B cell (primary cell): ENCODE measurements around the gene ERI2. TPM values are rescaled to one million over a fixed set of nuclear protein-coding genes. Genes with fewer than 3 reads are reported as not detected.

ENCODE experiments used
- ATAC-seq: fragments of 200-7000 bp; cut with Tn5 transposase; one replicate; pipeline ENCODE4 v1.10.0; 2021; ENCODE audit warnings: low read depth, mild to moderate bottlenecking, moderate number of reproducible peaks, moderate library complexity
- CTCF ChIA-PET: fragments of 350-600 bp; sonication (Branson Sonifier 250); formaldehyde crosslinking; loops from one replicate; lab custom pipeline; 2021; ENCODE audit warnings: antibody characterized with exemption, inconsistent platforms; lab: Charles Lee
- POLR2A ChIA-PET: fragments of 350-600 bp; sonication (Branson Sonifier 250); formaldehyde crosslinking; loops from one replicate; lab custom pipeline; 2021; ENCODE audit warnings: antibody characterized with exemption; lab: Charles Lee
- DNase-seq: peaks from one replicate; pipeline ENCODE4 v3.0.0; 2013
- H2AFZ ChIP-seq: 2 replicates; pipeline ENCODE4 v1.6.1; 2012; ENCODE audit warnings: mild to moderate bottlenecking, low read depth, low read length; ENCODE audit not compliant: insufficient read depth, poor library complexity, severe bottlenecking
- H3K27ac ChIP-seq, 2 donors: 1 replicate in 1 of 2; 2 replicates in 1 of 2; pipeline ENCODE4 v1.5.1; 2012 to 2013; ENCODE audit warnings: low read length in 2 of 2, mild to moderate bottlenecking in 2 of 2, moderate library complexity in 1 of 2
- H3K27me3 ChIP-seq, 4 experiments: fragments of 200-600 bp in 1 of 4; sonication (generic) in 1 of 4; replicated peaks in 1 of 4; 1 replicate in 2 of 4; 2 replicates in 2 of 4; pipeline versions ENCODE4 v1.6.1 to v1.7.0; 2013 to 2016; ENCODE audit warnings: low read length in 3 of 4, mild to moderate bottlenecking in 2 of 4, mixed read lengths in 1 of 4, moderate library complexity in 1 of 4; ENCODE audit not compliant: insufficient read depth in 4 of 4, control insufficient read depth in 3 of 4; ENCODE audit errors: control extremely low read depth in 1 of 4
- H3K36me3 ChIP-seq, 2 experiments: replicated peaks in 1 of 2; 1 replicate in 1 of 2; 2 replicates in 1 of 2; pipeline versions ENCODE4 v1.6.1 to v1.7.1; 2013; ENCODE audit warnings: low read length in 1 of 2; ENCODE audit not compliant: insufficient read depth in 2 of 2, control insufficient read depth in 1 of 2; ENCODE audit errors: control extremely low read depth in 1 of 2, extremely low read depth in 1 of 2
- H3K4me1 ChIP-seq, 2 donors: fragments of 200-600 bp in 1 of 2; sonication (generic) in 1 of 2; 1 replicate in 1 of 2; 2 replicates in 1 of 2; pipeline versions ENCODE4 v1.5.1 to v1.6.1; 2013 to 2017; ENCODE audit warnings: low read length in 2 of 2; ENCODE audit not compliant: control insufficient read depth in 2 of 2, insufficient read depth in 2 of 2
- H3K4me2 ChIP-seq: replicated peaks from 2 replicates; pipeline ENCODE3; 2012; ENCODE audit warnings: mild to moderate bottlenecking, low read depth, low read length; ENCODE audit not compliant: poor library complexity, severe bottlenecking
- H3K4me3 ChIP-seq, 5 experiments: fragments of 200-600 bp in 1 of 5; sonication (generic) in 1 of 5; 1 replicate in 3 of 5; 2 replicates in 2 of 5; pipeline versions ENCODE4 v1.5.1 to v1.7.0; 2011 to 2016; ENCODE audit warnings: low read length in 4 of 5, mild to moderate bottlenecking in 4 of 5, low read depth in 2 of 5, control low read depth in 1 of 5, moderate library complexity in 1 of 5; ENCODE audit not compliant: insufficient read depth in 1 of 5; ENCODE audit errors: control extremely low read depth in 1 of 5, extremely low read depth in 1 of 5
- H3K79me2 ChIP-seq: fragments of 200-600 bp; sonication (generic); one replicate; pipeline ENCODE4 v1.6.0; 2016; ENCODE audit warnings: low read length; ENCODE audit not compliant: control insufficient read depth, insufficient read depth
- H3K9ac ChIP-seq: fragments of 200-600 bp; sonication (generic); 2 replicates; pipeline ENCODE4 v1.6.1; 2017; ENCODE audit warnings: mild to moderate bottlenecking, low read length, moderate library complexity
- H3K9me3 ChIP-seq, 3 donors: one replicate each; pipeline versions ENCODE4 v1.6.1 to v1.7.1; 2013; ENCODE audit warnings: low read length in 2 of 3; ENCODE audit not compliant: control insufficient read depth in 2 of 3, insufficient read depth in 1 of 3; ENCODE audit errors: control extremely low read depth in 1 of 3
- H4K20me1 ChIP-seq: 2 replicates; pipeline ENCODE4 v1.6.0; 2012; ENCODE audit warnings: mild to moderate bottlenecking, low read length; ENCODE audit not compliant: insufficient read depth, control insufficient read depth, poor library complexity, severe bottlenecking
- H3K27ac Mint-ChIP-seq: one replicate; pipeline ENCODE4 v1.8.0; 2021; ENCODE audit warnings: mixed read lengths
- H3K27me3 Mint-ChIP-seq: one replicate; pipeline ENCODE4 v1.8.0; 2021; ENCODE audit warnings: mixed read lengths
- H3K4me1 Mint-ChIP-seq: one replicate; pipeline ENCODE4 v1.8.0; 2021; ENCODE audit warnings: mixed read lengths
- H3K4me3 Mint-ChIP-seq: one replicate; pipeline ENCODE4 v1.8.0; 2021; ENCODE audit warnings: mixed read lengths
- H3K9me3 Mint-ChIP-seq: one replicate; pipeline ENCODE4 v1.8.0; 2022; ENCODE audit warnings: mixed read lengths; ENCODE audit not compliant: insufficient read depth
- CTCF ChIP-seq: fragments of 200-600 bp; IDR thresholded peaks from one replicate; pipeline ENCODE4 v1.8.0; 2022; ENCODE audit warnings: antibody characterized with exemption, mild to moderate bottlenecking
- EZH2 ChIP-seq: IDR thresholded peaks from 2 replicates; pipeline ENCODE4 v1.6.1; 2012; ENCODE audit warnings: borderline replicate concordance, low read depth, mild to moderate bottlenecking, moderate library complexity, low read length; ENCODE audit not compliant: insufficient read depth, poor library complexity, severe bottlenecking
- WGBS: methylation state at CpG from one replicate; pipeline ENCODE4 v1.1.5; 2013; ENCODE audit warnings: missing lambda C conversion rate; ENCODE audit not compliant: insufficient coverage; 5-methylcytosine and 5-hydroxymethylcytosine counted together
- intact Hi-C: fragments of 100-400 bp; cut with micrococcal nuclease; formaldehyde crosslinking; loops from one replicate; pipeline ENCODE4 v1.10.0; 2022
- polyA plus RNA-seq: library from polyadenylated mRNA; depleted of rRNA; stranded (reverse); fragments of >200 nt; gene quantifications from 2 replicates; pipeline ENCODE4 v1.2.3, GENCODE V29; 2012
- total RNA-seq, 2 donors: library from RNA; stranded (reverse); fragments of 120-200 nt in 1 of 2; gene quantifications; 1 replicate in 1 of 2; 2 replicates in 1 of 2; pipeline versions ENCODE4 v1.2.3 to v1.2.4, GENCODE V29; 2013 to 2022

ERI2 gene
- total and polyA plus RNA-seq, 2 donors (not counting 1 experiment from before 2014, with no cell fraction given): 1.6 to 4.9 TPM

- no peak overlapping the region for H3K4me3 Mint-ChIP-seq
- no peak overlapping the region for H3K9ac ChIP-seq
- H3K27ac Mint-ChIP-seq: no peak overlapping the region
- H3K27ac ChIP-seq: no peak overlapping the region
- H3K4me1 ChIP-seq: no peaks in the 10 kb centered on the region
- H2AFZ ChIP-seq: no peak overlapping the region
- H3K36me3 ChIP-seq: no peaks in the 10 kb centered on the region
- TF ChIP-seq EZH2 (no peak), CTCF (no peak)
- POLR2A ChIA-PET: no interaction called here
- H3K27me3 ChIP-seq: no peaks in the 10 kb centered on the region
- H3K9me3 ChIP-seq: no peaks in the 10 kb centered on the region
- intact Hi-C loops: no loop called here
- WGBS: 38% methylated on average over 2 of the region's 2 CpGs
- no peak for ATAC-seq
- no peak for DNase-seq
- H4K20me1 ChIP-seq: no peaks in the 10 kb centered on the region
- no peaks in the 10 kb centered on the region for H3K9me3 Mint-ChIP-seq
- no peaks in the 10 kb centered on the region for H3K27me3 Mint-ChIP-seq
- H3K4me3 ChIP-seq: no peak overlapping the region
- peaks cover 4% of the 10 kb centered on the region for H3K4me1 Mint-ChIP-seq
- H3K4me2 ChIP-seq: no peak overlapping the region
- H3K79me2 ChIP-seq: no peaks in the 10 kb centered on the region
- CTCF ChIA-PET: no interaction called here
Observed at GRCh38 chr16:20844054-20844453, 37.8 kb upstream of the ERI2 start.

GRCh38 chr16:20839504-20839903 lies 33.2 kb upstream of the ERI2 start:
- Histone ChIP-seq H3K4me2 (no peak overlapping the region), H3K27me3 (no peaks in the 10 kb centered on the region), H4K20me1 (no peaks in the 10 kb centered on the region), H3K9me3 (peaks cover under 1 to 3% (median 1%) of the 10 kb centered on the region in 3 donors), H3K4me1 (peaks cover 8 to 9% of the 10 kb centered on the region in 2 donors), H3K4me3 (no peak overlapping the region), H2AFZ (no peak overlapping the region), H3K27ac (no peak overlapping the region), H3K79me2 (no peaks in the 10 kb centered on the region), H3K9ac (no peak overlapping the region), H3K36me3 (no peaks in the 10 kb centered on the region)
- ChIA-PET CTCF (no interaction called here), POLR2A (no interaction called here)
- no CpG with 5 or more reads among the region's 2 CpGs for WGBS
- DNase-seq (no peak), ATAC-seq (no peak)
- intact Hi-C loops: no loop called here
- TF ChIP-seq CTCF: no peak
- no peaks in the 10 kb centered on the region for H3K9me3 Mint-ChIP-seq
- H3K27ac Mint-ChIP-seq: no peak overlapping the region
- no peak overlapping the region for H3K4me3 Mint-ChIP-seq
- H3K4me1 Mint-ChIP-seq: peaks cover 15% of the 10 kb centered on the region
- no peaks in the 10 kb centered on the region for H3K27me3 Mint-ChIP-seq
